Effector memory CD4-positive, alpha-beta T cell (primary cell): ENCODE measurements around the gene LRMDA.

Experiments
- DNase-seq, 3 donors: peaks; one replicate each; pipeline ENCODE4 v3.0.0-alpha.2; 2020
- H3K27ac ChIP-seq: 2 replicates; pipeline ENCODE4 v1.7.0; 2013; ENCODE audit warnings: mild to moderate bottlenecking, low read length, moderate library complexity; ENCODE audit not compliant: insufficient read depth, poor library complexity, severe bottlenecking
- H3K27me3 ChIP-seq: replicated peaks from 2 replicates; pipeline ENCODE4 v1.7.0; 2013; ENCODE audit warnings: mild to moderate bottlenecking, low read length; ENCODE audit not compliant: insufficient read depth, control insufficient read depth, poor library complexity, severe bottlenecking
- H3K36me3 ChIP-seq: 2 replicates; pipeline ENCODE4 v1.7.0; 2013; ENCODE audit warnings: mild to moderate bottlenecking, low read length, moderate library complexity; ENCODE audit not compliant: control insufficient read depth, insufficient read depth
- H3K4me1 ChIP-seq: 2 replicates; pipeline ENCODE4 v1.7.0; 2013; ENCODE audit warnings: low read length, mild to moderate bottlenecking; ENCODE audit not compliant: control insufficient read depth, insufficient read depth, poor library complexity, severe bottlenecking
- H3K4me3 ChIP-seq: 2 replicates; pipeline ENCODE4 v1.7.0; 2013; ENCODE audit warnings: low read length, low read depth, mild to moderate bottlenecking; ENCODE audit not compliant: insufficient read depth, poor library complexity, severe bottlenecking
- H3K9me3 ChIP-seq: 2 replicates; pipeline ENCODE4 v1.7.0; 2013; ENCODE audit warnings: mild to moderate bottlenecking, low read length, moderate library complexity; ENCODE audit not compliant: control insufficient read depth

Gene LRMDA

DNA sequence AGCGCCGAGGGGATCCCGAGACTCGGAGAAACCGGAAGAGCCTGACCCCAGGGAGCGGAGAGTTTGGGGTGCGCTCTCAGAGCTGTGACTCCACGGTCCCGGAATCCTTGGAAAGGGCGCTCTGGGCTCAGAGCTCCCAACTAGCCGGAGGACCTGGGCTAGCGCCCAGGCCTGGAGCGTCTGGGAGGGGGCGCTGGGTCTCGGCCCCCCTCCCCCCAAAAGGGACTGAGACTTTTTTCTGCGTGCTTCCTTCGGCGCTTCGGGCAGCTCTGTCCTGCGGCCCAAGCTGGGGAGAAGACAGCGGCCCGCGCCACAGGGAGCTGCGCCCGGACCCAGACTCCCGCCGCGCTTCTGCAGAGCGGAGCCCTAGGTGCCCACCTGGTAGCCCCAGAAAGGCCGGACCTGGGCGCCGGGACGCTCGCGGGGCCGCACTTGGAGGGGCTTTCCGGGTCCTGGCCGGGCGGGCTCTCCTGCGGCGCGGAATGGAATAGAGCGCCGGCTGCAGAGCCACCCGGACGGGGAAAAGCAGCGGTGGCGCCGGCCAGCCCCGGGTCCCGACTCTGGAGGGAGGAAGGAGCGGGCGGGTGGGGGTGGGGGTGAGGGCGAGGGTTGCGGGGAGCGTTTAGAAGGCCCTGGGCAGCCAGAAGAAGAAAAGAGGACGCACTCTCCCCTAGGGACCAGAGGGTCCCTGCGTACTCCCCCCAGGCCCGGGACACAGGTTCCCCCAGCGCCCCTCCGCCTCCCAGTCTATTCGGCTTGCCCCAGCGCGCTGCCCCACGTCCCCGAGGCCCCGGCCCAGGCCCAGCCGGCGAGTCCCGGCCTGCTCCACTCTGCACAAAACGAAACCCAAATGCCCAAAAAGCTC is 34.6 kb upstream of the LRMDA start:
- Histone ChIP-seq H3K27ac (no peak overlapping the region), H3K4me3 (no peak overlapping the region), H3K27me3 (peaks cover 40% of the 10 kb centered on the region), H3K9me3 (no peaks in the 10 kb centered on the region), H3K36me3 (no peaks in the 10 kb centered on the region), H3K4me1 (peaks cover 20% of the 10 kb centered on the region)
- no peak for DNase-seq

GRCh38 chr10:75397496-75398199 is 33.8 kb upstream of the LRMDA start:
- peaks cover 48% of the 10 kb centered on the region for H3K27me3 ChIP-seq
- H3K9me3 ChIP-seq: no peaks in the 10 kb centered on the region
- H3K27ac ChIP-seq: no peak overlapping the region

DNA sequence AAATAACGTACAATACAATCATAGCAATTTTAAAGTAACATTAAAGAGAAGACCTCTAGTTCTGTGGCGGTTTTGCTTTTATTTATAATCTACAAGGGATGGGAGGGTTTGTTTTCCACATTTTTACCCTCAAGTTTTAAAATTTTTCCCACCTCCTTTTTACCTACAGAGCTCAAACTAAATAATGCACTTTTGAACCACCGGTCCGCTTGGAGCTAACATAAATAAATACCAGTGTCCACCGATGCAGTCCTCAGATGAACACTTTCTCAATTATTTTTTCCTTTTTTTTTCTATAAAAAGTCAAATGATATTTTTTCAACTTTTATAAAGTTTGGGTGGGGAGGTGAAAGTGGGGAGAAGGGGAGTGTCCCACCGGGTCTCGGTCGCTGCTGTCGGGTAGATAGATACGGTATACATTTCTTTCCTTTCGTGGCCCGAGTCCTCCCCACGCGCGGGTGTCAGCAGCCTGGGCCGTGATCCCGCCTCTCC is 33.2 kb upstream of the LRMDA start:
- H3K4me3 ChIP-seq: no peak overlapping the region
- H3K4me1 ChIP-seq: peaks cover 29% of the 10 kb centered on the region
- DNase-seq: no peak

More at GRCh38 chr10:75397496-75398199, 33.8 kb upstream of the LRMDA start:
- DNase-seq: no peak
- Histone ChIP-seq H3K36me3 (no peaks in the 10 kb centered on the region), H3K4me3 (no peak overlapping the region), H3K4me1 (peaks cover 24% of the 10 kb centered on the region)

GRCh38 chr10:75398692-75399460 is 32.5 kb upstream of the LRMDA start:
- DNase-seq: no peak
- H3K27ac ChIP-seq: no peak overlapping the region
- H3K9me3 ChIP-seq: no peaks in the 10 kb centered on the region
- H3K4me3 ChIP-seq: no peak overlapping the region
- H3K4me1 ChIP-seq: peaks cover 35% of the 10 kb centered on the region
- H3K36me3 ChIP-seq: no peaks in the 10 kb centered on the region
- H3K27me3 ChIP-seq: peaks cover 60% of the 10 kb centered on the region

More for the DNA sequence above, 33.2 kb upstream of the LRMDA start:
- Histone ChIP-seq H3K27ac (no peak overlapping the region), H3K27me3 (peaks cover 54% of the 10 kb centered on the region), H3K36me3 (no peaks in the 10 kb centered on the region), H3K9me3 (no peaks in the 10 kb centered on the region)

DNA sequence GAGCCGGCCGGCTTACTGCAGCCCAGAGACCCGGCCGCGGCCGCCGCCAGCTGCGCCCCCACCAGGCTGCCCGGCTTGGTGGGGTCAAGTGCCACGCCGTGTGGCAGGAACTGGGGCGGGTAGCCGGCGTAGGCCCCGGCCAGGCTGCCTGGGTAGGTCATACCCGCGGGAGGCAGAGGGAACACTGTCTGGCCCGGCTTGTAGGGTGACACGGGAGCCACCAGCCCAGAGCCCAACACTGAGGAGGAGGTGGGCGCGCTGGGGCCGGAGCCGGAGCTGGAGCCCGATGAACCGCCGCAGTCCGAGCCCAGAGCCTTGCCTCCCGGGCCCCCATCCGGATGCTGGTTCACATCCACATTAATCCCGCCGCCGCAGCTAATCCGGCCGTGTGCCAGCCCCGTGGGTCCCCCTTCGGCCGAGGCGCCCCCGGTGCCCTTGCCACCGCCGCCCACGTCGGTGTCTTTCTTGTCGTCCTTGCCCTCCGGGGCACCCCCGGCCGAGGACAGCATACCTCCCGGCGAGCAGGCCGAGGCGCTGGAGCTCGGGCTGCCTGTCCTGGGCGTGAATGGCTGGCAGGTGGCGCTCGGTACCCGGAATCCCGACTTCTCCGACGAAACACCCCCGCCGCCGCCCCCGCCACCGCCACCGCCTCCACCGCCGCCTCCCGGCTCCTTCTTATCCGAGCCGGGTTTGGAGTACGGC is 31.8 kb upstream of the LRMDA start:
- Histone ChIP-seq H3K9me3 (no peaks in the 10 kb centered on the region), H3K4me1 (peaks cover 35% of the 10 kb centered on the region), H3K27ac (no peak overlapping the region), H3K27me3 (peaks cover 66% of the 10 kb centered on the region), H3K4me3 (peak overlapping the region; percentile 74), H3K36me3 (no peaks in the 10 kb centered on the region)
- DNase-seq: peak in 1 of 3 donors; percentile 7

DNA sequence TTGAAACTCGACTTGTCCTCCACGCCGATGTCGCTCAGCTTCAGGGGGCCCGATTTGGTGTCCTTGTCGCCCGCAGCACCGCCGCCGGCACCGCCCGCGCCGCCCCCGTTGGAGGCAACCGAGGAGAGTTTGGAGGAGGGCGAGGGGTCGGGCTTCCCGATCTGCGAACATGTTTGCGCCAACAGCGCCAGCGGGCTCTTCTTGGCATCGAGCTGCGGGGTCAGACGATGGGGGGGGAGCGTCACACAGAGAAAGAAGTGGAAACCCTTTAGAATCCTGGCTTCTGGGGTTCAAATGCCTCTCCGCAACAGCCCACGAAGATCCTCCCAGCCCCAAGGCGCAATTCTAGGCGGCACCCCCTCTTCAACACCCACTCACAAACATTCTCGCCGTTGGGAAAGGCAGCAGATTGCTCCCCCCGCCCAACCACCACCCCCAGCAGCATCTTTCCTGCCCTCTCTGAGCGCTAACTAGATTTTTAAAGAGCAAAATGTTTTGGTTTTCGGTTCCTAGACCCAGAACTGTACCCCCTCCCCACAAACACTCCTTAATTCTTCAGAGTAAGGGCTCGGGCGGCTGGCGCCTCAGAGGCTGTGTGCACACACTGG is 31.2 kb upstream of the LRMDA start:
- H3K4me1 ChIP-seq: peaks cover 32% of the 10 kb centered on the region
- peaks cover 67% of the 10 kb centered on the region for H3K27me3 ChIP-seq
- H3K9me3 ChIP-seq: no peaks in the 10 kb centered on the region
- no peak overlapping the region for H3K27ac ChIP-seq
- H3K36me3 ChIP-seq: no peaks in the 10 kb centered on the region
- H3K4me3 ChIP-seq: peak overlapping the region; percentile 74
- DNase-seq: no peak

DNA sequence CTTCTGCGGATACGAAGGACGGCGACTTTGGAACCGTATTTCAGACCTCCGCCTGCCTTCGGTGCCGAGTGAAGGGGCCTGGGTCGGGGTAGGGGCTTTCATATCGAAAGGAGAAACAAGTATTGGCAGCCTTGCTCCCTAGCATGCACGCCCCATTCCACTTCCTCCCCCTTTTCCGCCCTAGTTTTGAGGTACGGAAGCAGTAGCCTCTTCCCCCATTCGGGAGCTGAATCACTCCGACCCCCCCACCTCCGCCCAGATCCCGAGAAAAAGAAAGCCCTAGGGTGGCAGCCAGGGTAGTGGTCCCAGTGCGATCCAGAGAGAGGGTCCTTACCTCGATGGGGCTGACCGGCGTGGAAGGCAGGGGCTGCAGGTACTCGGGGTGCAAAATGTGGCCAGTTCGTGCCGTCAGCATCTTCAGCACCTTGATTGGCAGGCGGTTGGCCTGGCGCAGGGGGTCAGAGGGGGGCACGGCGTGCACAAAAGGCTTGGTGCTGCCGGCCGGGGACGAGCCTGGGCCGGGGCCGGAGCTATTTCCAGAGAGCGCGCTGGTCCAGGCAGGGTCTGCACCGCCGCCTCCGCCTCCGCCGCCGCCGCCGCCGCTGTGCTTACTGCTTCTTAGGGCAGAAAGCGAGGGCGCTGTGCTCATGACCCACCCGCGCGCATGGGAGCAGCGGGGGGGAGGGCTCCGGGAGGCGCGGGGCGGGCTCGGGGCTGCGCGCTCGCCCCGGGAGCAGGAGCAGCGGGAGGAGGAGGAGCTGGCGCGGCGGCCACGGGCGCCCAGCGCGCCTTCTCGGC is 30.5 kb upstream of the LRMDA start:
- Histone ChIP-seq H3K27ac (no peak overlapping the region), H3K4me1 (peaks cover 31% of the 10 kb centered on the region)

DNA sequence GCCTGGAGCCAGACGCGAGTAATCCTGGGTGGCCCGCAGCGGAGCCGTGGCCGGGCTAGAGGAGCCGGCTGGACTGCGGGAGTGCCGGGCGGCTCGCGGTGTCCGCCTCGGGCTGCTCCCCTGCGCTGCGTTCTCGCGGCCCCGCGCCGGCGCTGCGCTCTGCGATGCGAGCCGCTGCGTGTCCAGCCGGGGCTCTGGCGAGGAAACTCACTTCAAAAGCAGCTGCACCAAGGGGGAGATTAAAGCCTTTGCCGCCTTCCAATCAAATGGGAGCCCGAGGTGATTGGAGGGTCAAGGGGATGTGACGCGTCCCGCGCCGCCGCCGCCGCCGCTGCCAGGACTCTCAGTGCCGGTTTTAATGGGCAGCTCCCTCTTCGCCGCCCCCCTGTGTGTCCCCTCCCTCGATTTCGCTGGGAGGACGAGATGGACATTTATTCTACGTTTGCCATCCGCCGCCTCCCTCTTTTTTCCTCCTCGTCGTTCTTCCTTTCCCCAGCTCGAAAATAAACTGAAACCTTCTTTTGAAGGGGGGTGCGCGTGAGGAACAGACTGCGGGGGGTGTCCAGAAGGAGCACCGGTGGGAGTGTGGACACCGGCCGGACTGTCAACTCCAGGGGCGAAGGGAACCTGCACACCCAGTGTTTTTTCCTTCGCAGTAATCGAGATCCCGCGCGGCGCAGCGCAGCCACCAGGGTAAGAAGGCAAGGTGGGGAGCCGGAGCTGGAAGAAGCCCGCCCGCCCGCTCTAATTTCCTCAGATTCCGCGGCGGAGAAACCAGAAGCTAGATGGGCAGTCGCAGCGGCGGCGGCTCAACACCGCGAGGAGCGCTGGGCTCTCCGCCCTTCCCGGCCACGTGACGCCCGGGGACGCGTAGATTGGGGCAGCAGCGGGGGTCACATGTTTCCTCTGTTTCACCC is 29.6 kb upstream of the LRMDA start, which contains the start of gene ZNF503:
ZNF503 (minus strand) TSS at position 196 of the 917 bp plus-strand sequence. CDS start 345 bp downstream, outside the sequence.
- no peak for DNase-seq
- no peak within 1 kb of the TSS for H3K27ac ChIP-seq
- peaks cover 26% of the 10 kb centered on the region for H3K4me1 ChIP-seq

More for the DNA sequence above, 30.5 kb upstream of the LRMDA start:
- Histone ChIP-seq H3K36me3 (no peaks in the 10 kb centered on the region), H3K9me3 (no peaks in the 10 kb centered on the region), H3K4me3 (peak overlapping the region; percentile 74), H3K27me3 (peaks cover 66% of the 10 kb centered on the region)
- no peak for DNase-seq

More for the DNA sequence above, 29.6 kb upstream of the LRMDA start, which contains the start of gene ZNF503:
- Histone ChIP-seq H3K27me3 (peaks cover 65% of the 10 kb centered on the region), H3K9me3 (no peaks in the 10 kb centered on the region), H3K4me3 (peak within 1 kb of the TSS; percentile 74), H3K36me3 (no peaks in the 10 kb centered on the region)
